HPDE6-E6E7 (cell line): Measurements from ENCODE around the gene BAZ2B.
"Not testable (repeated sequence)": the region's sequence is repeated elsewhere in the genome, so short reads cannot be mapped to it uniquely, and the experiment has no call there.

ENCODE experiments used
- DNase-seq: peaks from one replicate; pipeline ENCODE4 v3.0.0; 2011; ENCODE audit warnings: missing footprints; ENCODE audit errors: extremely low spot score

Gene BAZ2B, protein sequence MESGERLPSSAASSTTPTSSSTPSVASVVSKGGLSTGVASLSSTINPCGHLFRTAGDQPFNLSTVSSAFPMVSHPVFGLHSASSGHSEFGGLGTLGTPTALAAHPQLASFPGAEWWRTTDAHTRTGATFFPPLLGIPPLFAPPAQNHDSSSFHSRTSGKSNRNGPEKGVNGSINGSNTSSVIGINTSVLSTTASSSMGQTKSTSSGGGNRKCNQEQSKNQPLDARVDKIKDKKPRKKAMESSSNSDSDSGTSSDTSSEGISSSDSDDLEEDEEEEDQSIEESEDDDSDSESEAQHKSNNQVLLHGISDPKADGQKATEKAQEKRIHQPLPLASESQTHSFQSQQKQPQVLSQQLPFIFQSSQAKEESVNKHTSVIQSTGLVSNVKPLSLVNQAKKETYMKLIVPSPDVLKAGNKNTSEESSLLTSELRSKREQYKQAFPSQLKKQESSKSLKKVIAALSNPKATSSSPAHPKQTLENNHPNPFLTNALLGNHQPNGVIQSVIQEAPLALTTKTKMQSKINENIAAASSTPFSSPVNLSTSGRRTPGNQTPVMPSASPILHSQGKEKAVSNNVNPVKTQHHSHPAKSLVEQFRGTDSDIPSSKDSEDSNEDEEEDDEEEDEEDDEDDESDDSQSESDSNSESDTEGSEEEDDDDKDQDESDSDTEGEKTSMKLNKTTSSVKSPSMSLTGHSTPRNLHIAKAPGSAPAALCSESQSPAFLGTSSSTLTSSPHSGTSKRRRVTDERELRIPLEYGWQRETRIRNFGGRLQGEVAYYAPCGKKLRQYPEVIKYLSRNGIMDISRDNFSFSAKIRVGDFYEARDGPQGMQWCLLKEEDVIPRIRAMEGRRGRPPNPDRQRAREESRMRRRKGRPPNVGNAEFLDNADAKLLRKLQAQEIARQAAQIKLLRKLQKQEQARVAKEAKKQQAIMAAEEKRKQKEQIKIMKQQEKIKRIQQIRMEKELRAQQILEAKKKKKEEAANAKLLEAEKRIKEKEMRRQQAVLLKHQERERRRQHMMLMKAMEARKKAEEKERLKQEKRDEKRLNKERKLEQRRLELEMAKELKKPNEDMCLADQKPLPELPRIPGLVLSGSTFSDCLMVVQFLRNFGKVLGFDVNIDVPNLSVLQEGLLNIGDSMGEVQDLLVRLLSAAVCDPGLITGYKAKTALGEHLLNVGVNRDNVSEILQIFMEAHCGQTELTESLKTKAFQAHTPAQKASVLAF (N-terminal part only)

DNA sequence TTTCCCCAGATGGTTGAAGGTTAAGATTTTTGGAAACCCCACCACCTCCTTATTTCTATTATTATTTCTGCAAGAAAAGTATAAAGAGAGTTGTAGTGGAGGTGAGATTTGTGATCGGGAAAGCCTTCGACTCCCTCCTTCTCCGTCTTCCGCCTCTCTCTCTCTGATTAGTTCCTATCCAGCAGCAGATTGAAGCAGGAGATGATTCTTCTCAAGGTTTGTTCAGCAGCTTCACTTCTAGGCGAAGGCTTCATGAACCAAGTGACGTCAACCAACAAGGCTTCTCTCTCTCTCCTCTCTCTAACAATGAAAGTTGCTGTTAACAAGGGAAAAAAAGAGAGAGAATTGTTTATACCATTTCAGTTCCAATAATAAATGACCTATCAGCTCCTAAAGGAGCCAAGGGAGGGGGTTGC lies at the start of gene BAZ2B:
Gene BAZ2B, minus strand, starts transcription at position 263 of the 416 bp plus-strand sequence. CDS start 137,829 bp downstream, outside the sequence.
- peak; percentile 28 for DNase-seq

DNA sequence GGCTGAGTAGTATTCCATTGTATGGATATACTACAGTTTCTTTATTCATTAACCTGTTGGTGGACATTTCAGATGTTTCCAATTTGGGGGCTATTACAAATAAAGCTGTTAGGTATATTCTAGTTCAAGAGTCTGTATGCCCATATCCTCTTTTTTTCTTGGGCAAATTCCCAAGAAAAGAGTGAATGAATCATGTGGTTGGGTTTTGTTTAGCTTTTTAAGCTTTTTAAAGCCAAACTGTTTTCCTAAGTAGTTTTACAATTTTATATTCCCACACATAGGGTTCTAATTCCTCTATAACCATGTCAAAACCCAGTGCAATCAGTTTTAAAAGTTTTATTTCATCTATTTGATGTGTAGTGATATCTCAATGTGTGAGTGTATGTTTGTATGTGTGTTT lies 44.9 kb upstream of the BAZ2B start:
- DNase-seq: no peak

DNA sequence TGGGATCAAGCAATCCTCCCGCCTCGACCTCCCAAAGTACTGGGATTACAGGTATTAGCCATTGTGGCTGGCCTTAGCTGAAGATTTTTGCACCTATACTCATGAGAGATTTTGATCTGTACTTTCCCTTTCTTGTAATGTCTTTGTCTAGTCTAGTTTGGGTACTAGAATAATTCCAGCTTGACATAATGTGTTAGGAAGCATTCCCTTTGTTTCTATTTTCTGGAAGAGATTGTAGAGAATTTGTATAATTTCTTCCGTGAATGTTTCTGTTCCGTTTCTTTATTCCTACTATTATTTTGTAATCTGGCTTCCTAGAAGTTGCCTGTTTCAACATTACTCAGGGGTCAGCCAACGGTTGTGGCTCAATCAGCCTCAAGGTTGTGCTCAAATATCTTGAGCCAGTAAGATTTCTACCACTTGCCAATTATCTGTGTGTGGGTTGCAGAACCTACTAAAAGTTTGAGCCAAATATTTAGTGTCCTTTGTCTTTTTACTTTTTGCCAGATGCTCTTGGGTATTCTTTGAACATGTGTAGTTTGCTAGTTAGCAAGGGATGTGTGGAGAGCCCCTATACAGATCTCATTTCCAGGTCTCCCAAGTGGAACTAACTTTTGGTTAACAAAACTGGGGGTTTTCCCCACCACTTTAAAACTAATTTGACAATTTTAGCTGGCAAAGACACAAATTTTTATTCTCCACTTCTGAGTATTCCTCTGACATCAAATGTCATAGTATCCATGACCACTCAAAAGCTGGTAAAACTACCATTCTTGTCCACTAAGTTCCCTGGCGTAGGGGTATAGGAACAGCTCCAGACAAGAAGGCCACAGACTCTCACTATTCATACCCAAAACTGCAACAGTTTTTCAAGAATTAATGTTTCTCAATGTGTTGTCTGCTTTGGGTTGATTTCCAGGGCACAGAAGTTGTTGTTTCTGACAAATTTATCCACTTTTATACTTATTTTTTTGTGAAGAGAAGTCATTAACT lies 42.8 kb upstream of the BAZ2B start:
- DNase-seq: no peak

DNA sequence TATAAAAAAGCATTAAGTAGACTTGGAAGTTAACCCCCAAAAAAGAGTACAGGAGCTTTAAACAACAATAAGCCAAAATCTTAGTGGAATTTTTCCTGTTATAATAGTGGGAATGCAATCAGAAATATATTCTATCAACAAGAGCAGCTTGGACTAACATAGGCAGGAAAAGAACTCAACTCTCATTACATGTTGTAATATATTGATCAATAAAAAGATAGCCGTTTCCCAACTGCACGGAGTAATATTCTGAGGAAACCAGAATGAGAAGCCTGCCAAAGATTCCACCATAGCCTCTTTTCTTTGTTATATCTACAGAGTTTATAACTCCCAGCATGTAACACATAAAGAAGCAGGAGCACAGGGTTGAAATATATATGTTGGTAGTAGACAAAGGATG lies 37.6 kb upstream of the BAZ2B start:
- DNase-seq: no peak

DNA sequence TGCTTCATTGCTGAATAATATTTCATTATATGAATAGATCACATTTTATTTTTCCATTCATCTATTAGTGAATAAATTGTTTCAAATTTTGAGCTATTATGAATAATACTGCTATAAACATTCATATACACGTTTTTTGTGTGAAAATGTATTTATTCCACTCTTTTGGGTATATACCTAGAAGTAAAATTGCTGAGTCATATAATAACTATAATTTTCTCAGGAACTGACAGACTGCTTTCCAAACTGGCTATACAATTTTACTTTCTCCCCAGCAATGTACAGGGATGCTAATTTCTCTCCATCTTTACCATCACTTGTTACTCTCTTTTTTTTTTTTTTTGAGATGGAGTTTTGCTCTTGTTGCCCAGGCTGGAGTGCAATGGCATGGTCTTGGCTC lies 35.5 kb upstream of the BAZ2B start:
- no peak for DNase-seq

DNA sequence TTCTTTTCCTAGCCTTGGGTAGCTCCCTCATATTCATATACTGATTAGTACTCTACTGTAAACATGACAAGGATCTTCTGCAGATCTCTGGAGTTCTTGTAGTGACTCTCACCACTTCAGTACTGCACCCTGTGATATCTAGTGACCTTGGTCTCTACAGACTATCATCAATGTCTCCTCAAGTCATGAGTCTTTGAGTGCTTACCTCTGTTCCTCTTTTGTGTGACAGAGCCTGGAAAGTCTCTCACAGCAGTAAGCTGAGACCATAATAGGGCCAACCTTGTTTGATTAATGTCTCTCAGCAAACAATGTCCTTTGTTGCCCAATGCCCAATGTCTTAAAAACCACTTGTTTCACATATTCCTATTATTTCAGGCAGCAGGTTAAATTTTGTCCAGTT lies 34.2 kb upstream of the BAZ2B start:
- DNase-seq: no peak

DNA sequence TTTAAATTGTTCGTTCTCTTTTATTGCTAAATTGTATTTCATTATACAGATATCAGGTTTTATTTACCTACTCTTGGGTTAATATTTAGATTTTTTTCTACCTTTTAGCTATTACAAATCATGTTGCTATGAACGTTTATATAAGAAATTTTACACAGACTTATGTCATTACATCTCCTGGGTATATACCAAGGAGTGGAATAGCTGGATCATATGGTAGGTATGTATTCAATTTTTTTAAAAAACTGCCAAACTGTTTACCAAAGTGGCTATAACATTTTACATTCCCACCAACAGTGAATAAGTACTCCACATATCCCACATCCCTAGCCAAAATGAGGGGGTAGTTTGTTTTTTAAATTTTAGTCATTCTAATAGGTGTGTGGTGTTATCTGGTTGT lies 32.3 kb upstream of the BAZ2B start:
- DNase-seq: no peak

DNA sequence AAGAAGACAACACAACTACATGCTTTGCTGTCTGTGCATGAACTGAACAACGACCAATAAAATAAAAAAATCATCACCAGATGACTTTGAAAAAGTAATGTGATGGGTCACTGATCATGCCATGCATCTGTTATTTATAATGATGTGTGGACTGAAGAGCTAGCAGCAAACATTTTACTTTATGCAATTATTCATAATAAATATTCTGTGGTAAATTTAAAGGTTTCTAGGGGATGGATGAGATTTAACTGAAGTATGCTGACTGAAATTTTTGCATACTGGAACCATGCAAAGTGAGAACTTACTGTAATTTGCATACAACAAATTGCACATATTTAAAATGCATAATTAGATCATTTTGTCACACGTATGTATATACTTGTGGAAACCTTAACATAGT lies 31.3 kb upstream of the BAZ2B start:
- no peak for DNase-seq

DNA sequence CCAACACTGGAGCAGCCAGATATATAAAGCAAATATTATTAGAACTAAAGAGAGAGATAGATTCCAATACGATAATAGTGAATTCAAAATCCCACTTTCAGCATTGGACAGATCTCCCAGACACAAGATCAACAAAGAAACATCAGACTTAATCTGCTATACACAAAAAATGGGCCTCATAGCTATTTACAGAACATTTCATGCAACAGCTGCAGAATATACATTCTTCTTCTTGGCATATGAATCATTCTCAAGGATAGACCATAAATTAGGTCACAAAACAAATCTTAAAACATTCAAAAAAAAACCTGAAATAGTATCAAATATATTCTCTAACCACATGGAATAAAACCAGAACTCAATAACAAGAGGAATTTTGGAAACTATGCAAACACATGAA lies 23.8 kb upstream of the BAZ2B start:
- DNase-seq: no peak

DNA sequence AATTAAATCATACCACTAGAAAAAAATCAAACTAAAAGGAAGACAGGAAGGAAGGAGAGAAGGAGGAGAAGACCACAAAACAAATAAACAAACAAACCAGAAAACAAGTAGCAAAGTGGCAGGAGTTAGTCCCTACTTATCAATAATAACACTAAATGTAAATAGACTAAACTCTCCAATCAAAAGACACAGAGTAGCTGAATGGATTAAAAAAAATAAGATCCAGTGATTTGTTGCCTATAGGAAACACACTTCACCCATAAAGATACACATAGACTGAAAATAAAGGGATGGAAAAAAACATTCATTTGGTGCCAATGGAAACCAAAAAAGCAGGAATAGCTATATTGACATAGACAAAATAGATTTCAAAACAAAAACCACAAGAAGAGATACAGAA lies 23.4 kb upstream of the BAZ2B start:
- DNase-seq: no peak

DNA sequence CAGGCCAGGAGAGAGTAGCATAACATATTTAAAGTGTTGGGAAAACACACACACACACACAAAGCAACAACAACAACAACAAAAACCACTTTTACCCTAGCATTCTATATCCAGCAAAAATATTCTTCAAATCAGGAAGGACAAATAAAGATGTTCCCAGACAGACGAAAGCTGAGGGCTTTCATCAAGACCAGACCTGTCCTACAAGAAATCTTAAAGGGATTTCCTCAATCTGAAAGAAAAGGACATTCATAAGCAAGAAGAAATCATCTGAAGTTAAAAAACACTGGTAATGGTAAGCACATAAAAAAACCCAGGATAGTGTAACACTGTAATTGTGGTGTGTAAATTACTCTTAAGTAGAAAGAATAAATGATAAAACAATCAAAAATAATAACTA lies 22.7 kb upstream of the BAZ2B start:
- no peak for DNase-seq

DNA sequence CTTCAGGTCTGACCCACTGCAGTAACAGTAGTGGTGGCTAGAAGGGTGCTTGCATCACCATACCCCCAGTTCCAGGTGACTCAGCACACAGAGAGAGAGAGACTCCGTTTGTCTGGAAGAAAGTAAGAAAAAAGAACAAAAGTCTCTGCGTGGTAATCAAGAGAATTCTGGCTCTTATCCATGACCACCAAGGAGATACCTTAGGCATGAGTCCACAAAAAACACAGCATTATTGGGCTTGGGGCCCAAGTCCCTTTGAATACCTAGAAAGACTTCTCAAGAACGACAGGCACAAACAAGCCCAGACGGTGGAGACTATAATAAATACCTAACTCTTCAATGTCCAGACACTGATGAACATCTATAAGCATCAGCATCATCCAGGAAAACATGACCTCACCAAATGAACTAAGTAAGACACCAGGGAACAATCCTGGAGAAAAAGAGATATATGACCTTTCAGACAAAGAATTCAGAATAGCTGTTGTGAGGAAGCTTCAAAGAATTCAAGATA lies 21.7 kb upstream of the BAZ2B start:
- peak; percentile 27 for DNase-seq

DNA sequence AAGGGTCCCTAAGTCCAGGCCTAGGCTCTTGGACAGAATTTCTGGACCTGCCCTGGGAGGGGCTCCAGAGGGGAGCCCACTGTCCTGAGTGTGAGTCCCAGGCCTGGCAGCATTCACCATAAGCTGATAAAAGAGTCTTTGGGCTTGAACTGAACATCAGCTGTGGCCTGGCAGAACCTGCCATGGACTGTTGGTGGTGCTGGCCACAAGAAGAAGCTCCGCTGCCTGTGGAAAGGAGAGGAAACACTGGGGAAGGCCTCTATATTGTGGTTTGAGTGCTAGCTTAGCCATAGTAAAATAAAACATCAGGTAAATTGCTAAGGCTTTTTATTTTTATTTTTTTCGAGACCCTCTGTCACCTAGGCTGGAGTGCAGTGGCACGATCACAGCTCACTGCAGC lies 20.9 kb upstream of the BAZ2B start:
- DNase-seq: no peak

DNA sequence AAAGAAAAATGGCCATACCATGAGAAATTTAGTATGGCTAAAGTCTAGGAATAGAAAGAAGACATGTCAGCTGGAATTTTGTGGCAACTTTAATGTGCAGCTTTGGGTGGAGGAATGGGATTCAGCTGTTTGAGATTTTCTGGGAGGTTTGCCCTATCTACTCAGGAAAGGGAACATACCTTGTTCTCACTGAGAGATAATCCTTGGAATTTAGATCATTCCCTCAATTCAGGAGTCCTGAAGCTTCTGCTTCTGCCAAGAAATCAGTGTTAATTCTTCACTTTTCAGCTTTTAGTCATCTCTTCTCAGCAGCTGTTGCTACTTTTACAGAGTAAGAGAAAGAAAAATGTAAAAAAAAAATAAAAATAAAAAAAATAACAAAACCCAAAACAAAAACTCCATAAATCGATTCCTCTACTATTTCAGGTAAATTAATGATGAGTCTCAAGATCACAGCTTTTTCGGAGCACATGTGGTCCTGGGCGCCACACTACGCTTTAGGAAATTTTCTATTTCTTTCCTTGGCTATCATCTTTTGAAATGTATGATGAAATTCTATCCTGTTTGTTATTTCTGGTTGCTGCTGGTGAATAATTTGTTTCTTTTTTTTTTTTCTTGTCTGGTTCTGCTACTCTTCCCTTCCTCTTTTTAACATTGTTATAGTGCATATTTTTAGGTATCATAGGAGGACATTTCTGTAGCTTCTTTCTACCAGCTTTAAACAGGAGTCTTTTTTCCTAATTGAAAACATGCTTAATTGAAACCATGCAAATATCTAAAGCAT lies 18.9 kb upstream of the BAZ2B start:
- DNase-seq: no peak

DNA sequence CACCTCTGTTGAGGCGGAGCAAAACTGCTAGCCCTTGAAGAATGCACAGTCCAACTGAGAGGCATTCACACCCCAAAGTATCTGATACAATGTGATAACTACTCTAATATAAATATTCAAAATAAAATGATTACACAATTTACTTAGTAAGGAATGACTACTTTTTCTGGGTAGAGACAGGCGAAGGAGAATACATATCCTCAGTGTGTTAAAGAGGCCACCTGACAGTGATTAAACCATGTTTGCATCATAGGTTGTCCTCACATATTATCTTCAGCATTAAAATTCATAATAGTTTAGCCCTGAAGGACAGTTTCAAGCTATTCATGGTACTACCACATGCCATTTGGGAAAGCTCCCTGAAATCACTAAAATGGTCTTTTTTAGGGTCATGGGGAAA lies 16.9 kb upstream of the BAZ2B start:
- no peak for DNase-seq

DNA sequence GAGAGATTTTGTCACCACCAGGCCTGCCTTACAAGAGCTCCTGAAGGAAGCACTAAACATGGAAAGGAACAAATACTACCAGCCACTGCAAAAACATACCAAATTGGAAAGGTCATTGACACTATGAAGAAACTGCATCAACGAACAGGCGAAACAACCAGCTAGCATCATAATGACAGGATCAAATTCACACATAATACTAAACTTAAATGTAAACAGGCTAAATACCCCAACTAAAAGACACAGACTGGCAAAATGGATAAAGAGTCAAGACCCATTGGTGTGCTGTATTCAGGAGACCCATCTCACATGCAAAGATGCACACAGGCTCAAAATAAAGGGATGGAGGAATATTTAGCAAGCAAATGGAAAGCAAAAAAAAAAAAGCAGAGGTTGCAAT lies 9.3 kb upstream of the BAZ2B start:
- not testable (repeated sequence) for DNase-seq

DNA sequence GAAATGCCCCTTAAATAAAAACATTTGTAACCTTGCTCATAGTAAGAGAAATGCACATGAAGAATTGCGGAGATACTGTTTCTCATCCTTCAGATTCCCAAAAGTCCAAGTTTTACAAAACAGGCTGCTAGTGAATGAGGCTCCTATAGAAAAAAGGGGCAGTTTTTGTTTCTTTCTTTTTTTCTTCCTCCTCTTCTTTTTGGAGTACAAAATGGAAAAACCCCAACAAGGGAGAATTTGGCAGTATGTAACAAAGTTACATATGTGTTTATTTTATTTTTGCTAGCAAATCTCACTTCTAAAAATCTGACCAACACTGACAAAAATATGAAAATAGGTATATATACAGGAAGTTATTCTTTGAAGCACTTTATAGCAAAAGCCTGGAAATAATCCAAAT lies 7.1 kb upstream of the BAZ2B start:
- no peak for DNase-seq

DNA sequence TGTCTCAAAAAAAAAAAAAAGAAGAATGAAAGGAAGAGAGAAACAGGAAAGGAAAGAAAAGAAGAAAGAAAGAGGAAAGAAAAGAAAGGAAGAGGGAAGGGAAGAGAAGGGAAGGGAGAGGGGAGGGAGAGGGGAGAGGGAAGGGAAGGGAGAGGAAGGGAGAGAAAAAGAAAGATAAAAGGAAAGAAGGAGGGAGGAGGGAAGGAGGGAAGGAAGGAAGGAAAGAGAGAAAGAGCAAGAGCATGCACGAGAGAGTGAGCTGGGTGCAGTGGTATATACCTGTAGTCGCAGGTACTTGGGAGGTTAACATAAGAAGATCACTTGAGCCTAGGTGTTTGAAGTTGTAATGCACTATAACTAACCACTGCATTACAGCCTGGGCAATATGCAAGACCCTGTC lies 6.6 kb upstream of the BAZ2B start:
- DNase-seq: no peak

DNA sequence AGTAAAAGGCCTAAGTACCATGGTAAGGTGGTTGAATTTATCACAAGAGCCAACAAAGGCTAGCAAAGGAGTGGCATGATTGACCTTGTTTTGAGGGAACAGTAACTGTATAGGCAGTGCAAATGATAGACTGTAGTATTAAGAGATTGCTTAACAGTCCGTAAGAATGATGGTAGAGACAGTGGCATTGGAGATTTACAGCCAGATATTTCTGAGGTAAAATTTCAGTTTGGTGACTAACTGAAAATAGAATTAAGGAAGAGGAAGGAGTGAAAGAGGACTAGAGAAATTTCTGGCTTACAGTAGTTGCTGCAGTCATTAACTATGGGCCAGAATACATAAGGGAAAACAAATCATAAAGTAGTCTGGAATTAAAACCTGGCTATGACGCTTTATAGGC lies 4.4 kb upstream of the BAZ2B start:
- DNase-seq: no peak

DNA sequence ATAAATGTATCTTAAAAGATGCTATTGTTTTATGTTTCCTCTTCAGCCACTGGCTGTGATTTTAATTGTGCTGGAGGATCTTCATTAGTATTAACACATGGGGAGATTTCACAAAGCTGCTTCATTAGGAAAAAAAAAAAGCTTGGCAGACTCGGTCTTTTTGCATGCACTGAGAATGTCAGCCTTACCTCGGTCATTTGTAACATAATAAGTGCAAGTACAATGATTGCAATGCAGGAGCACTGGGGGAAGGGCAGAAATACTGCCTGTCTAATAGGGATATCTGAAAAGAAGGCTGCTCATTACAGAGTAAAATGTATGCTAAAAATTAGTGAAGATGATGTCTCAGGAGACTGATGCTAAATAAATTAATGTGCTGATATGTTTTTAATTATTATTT lies 1.3 kb upstream of the BAZ2B start:
- no peak for DNase-seq
